GM13977 (cell line): Measurements from ENCODE around the gene RAP1GAP.

ENCODE experiments used
- DNase-seq: peaks from one replicate; pipeline ENCODE4 v3.0.0; 2012; ENCODE audit warnings: low spot score
- in situ Hi-C: fragments of 300-500 bp; cut with MboI; formaldehyde crosslinking; loops from one replicate; pipeline ENCODE4 v1.12.0; 2022; ENCODE audit warnings: low sequenced_read_pairs, low pct_unique_long_range_greater_than_20kb, mixed read lengths, inconsistent platforms; ENCODE audit not compliant: unreplicated experiment
- TF ChIP-seq, protein P1 (sequence below): IDR thresholded peaks from 2 replicates; pipeline ENCODE4 v1.5.1; 2012; ENCODE audit warnings: mild to moderate bottlenecking, control low read depth; ENCODE audit not compliant: insufficient read depth; ENCODE audit errors: extremely low read depth, missing control alignments

Gene RAP1GAP

GRCh38 chr1:21597753-21598152 is 71.4 kb downstream of the RAP1GAP start:
- in situ Hi-C loops, result no loop called here
- TF ChIP-seq, protein P1, sequence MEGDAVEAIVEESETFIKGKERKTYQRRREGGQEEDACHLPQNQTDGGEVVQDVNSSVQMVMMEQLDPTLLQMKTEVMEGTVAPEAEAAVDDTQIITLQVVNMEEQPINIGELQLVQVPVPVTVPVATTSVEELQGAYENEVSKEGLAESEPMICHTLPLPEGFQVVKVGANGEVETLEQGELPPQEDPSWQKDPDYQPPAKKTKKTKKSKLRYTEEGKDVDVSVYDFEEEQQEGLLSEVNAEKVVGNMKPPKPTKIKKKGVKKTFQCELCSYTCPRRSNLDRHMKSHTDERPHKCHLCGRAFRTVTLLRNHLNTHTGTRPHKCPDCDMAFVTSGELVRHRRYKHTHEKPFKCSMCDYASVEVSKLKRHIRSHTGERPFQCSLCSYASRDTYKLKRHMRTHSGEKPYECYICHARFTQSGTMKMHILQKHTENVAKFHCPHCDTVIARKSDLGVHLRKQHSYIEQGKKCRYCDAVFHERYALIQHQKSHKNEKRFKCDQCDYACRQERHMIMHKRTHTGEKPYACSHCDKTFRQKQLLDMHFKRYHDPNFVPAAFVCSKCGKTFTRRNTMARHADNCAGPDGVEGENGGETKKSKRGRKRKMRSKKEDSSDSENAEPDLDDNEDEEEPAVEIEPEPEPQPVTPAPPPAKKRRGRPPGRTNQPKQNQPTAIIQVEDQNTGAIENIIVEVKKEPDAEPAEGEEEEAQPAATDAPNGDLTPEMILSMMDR, result no peak
- no peak for DNase-seq

- TF ChIP-seq, protein P1, result no peak
- DNase-seq, result no peak
- in situ Hi-C loops, result no loop called here
Measured at GRCh38 chr1:21596628-21597027, 72.5 kb downstream of the RAP1GAP start.

DNA sequence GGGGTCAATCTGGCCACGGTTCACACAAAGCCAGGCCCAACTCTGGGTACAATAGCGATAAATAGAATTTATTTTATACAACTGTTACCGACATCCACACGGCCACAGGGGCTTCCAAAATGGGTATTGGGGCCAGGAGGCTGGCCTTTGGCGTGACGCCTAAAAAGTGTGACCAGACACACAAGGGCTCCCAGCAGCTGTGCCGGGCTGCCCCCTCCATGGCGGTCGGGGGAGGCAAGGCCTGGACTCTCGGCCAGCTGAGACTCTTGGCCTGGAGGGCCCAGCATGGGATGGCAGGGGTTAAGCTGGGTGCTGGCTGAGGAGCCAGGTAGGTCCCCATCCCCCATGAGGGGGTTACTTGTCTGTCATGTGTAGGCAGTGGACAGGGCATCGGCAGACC is 73.0 kb downstream of the RAP1GAP start:
- no peak for DNase-seq
- TF ChIP-seq, protein P1, result no peak
- in situ Hi-C loops, result no loop called here

DNA sequence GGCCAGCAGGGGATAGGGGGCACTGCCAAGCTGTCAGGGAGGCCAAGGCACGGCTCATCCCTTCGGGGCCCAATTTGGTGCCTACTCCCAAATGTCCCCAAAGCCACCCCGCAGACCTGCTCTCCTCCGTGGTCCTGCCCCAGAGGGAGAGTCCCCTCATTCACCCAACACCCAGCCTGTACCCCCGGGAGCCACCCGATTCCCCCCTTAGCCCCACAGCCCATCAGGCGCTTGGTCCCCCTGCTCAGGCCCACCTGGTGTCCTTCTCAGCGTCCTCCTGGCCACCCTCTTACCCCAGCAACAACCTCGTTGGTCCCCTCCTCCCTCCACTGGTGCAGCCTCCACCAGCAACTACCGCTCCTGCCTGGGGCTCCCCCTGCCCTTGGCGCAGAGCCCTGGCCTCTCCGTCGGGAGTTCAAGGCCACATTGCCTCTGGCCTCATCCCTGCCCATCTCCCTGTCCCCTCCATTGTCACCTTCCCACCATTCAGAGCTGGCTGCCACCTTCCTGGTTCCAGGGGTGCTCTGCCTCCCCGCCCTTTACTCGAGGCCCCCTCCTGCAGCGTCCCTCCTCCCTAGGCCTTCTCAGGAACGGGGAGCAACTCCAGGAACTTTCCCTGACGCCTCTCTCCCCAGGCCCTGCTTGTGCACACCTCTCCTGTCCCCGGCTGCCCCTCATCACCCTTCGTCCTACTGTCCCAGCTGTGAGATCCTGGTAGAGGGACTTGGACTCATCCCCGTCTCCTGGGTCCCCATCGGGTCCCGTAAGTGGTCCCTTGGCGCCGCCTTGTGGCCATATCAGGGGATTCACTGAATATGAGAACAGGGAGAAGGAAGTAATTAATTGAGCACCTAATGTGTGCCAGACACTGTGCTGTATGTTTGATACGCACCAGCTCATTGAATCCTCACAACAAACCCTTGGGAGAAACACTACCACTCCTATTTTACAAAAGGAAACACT is 73.9 kb downstream of the RAP1GAP start:
- TF ChIP-seq, protein P1, result peak; percentile 64
- in situ Hi-C loops, result no loop called here
- DNase-seq, result peak; percentile 73

DNA sequence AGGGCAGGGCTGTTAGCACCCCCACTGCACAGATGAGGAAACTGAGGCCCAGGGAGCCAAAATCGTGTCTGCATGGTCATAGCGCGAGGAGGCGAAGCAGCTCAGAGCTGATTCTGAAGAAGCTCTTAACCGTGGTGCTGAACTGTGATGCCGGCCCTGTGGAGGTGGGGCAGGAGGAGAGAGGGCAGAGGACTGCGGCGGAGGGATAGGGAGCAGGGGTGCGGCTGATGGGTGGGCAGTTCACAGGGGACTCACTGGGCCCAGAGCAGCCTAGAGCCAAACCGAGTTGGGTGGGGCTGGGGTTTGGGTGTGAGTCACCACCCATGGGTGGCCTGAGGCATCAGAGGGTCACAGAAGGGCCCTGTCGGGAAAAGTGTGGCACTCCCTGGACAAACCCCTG is 74.7 kb downstream of the RAP1GAP start:
- TF ChIP-seq, protein P1, result no peak
- in situ Hi-C loops, result no loop called here
- no peak for DNase-seq

GRCh38 chr1:21593231-21593630 is 75.9 kb downstream of the RAP1GAP start:
- in situ Hi-C loops, result no loop called here
- TF ChIP-seq, protein P1, result no peak
- no peak for DNase-seq
